Measurements from ENCODE around the gene TMPRSS6.

TMPRSS6 gene

GRCh38 chr22:37048133-37048532 lies 61.4 kb downstream of the TMPRSS6 start:
- no peak for DNase-seq

GRCh38 chr22:37047006-37047405 lies 62.5 kb downstream of the TMPRSS6 start:
- DNase-seq, result no peak

- no peak for DNase-seq
These were observed 62.9 kb downstream of the TMPRSS6 start for GRCh38 chr22:37046589-37046988.

- DNase-seq, result peak in 1 of 2 experiments; percentile 27
These were observed 63.6 kb downstream of the TMPRSS6 start for GRCh38 chr22:37045958-37046357.

- DNase-seq, result no peak
These were observed 64.6 kb downstream of the TMPRSS6 start for GRCh38 chr22:37044634-37045625.

- DNase-seq, result peak; percentile 52 to 83
These were observed 65.5 kb downstream of the TMPRSS6 start for GRCh38 chr22:37043828-37044538.

GRCh38 chr22:37043209-37043827 lies 66.2 kb downstream of the TMPRSS6 start:
- DNase-seq, result no peak

GRCh38 chr22:37039466-37039865 lies 70.0 kb downstream of the TMPRSS6 start:
- no peak for DNase-seq

- no peak for DNase-seq
These were observed 71.8 kb downstream of the TMPRSS6 start for GRCh38 chr22:37037669-37038068.

GRCh38 chr22:37036655-37037377 lies 72.7 kb downstream of the TMPRSS6 start:
- no peak for DNase-seq

GRCh38 chr22:37033605-37034430 lies 75.7 kb downstream of the TMPRSS6 start:
- DNase-seq, result no peak

GRCh38 chr22:37032535-37033460 lies 76.7 kb downstream of the TMPRSS6 start:
- no peak for DNase-seq

GRCh38 chr22:37032134-37032534 lies 77.4 kb downstream of the TMPRSS6 start:
- no peak for DNase-seq

- no peak for DNase-seq
These were observed 78.8 kb downstream of the TMPRSS6 start for GRCh38 chr22:37030560-37031281.

GRCh38 chr22:37028692-37029674 lies 80.5 kb downstream of the TMPRSS6 start:
- DNase-seq, result no peak

- no peak for DNase-seq
These were observed 82.0 kb downstream of the TMPRSS6 start for GRCh38 chr22:37027556-37027955.

- DNase-seq, result no peak
These were observed 83.2 kb downstream of the TMPRSS6 start for GRCh38 chr22:37026325-37026724.

GRCh38 chr22:37025500-37026070 lies 83.9 kb downstream of the TMPRSS6 start:
- DNase-seq, result no peak
